ENCODE results near the gene SMYD3. TPM values are rescaled to one million over a fixed set of nuclear protein-coding genes. Genes with fewer than 3 reads are reported as not detected.

Gene SMYD3
- total and polyA plus RNA-seq, 2 of the 13 experiments (the other 11 are each of a cell fraction or from before 2014, with no cell fraction given), result 27.7 to 35.8 TPM

DNA sequence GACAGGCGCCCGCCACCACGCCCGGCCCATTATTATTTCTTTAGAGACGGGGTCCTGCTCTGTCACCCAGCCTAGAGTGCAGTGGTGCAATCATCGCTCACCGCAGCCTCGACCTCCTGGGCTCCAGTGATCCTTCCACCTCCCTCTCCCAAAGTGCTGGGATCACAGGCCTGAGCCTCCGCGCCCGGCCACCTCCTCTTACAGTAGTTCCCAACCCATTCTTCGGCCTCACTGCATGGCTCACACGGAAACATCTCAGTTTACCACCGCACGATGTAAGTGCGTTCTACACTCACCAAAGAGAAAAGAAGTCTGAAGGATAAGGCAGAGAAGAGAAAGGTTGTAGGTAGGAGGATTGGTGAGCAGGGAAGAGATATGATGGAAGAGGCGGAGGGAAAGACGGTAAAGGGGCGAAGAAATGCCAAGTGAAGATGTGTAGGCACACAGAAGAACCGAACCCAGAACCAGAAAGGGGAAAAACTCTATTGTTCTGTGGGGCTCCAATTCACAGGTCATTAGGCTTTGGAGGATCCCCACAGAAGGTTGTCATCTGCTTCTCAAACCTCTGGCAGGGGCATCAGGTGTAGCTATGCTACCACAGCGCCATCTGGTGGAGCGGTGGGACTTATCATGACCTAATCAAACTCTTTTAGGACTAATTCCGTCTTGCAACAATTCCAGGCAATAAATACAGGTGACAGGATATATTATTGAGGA is 504.2 kb downstream of the SMYD3 start (continued):
- TF ChIP-seq POLR2AphosphoS2 (IDR thresholded peaks at IDR 0.05; ENCODE audit: low read depth, low read length) (no peak), STAG1 (CRISPR knock-in tag; IDR thresholded peaks at IDR 0.05) (peak; percentile 97), FOXM1 (CRISPR knock-in tag; IDR thresholded peaks at IDR 0.05) (no peak), ZSCAN29 (CRISPR knock-in tag; conservative IDR thresholded peaks at IDR 0.05) (no peak), MAFK (conservative IDR thresholded peaks at IDR 0.05 in 1 of 2, IDR thresholded peaks at IDR 0.05 in 1 of 2; ENCODE audit: low read length in 2 of 2) (no peak), ZFP37 (CRISPR knock-in tag; IDR thresholded peaks at IDR 0.05; ENCODE audit: borderline replicate concordance) (no peak), SALL2 (CRISPR knock-in tag; IDR thresholded peaks at IDR 0.05) (no peak), ZNF10 (CRISPR knock-in tag; IDR thresholded peaks at IDR 0.05; ENCODE audit: borderline replicate concordance, low read depth) (no peak), ZNF331 (CRISPR knock-in tag; IDR thresholded peaks at IDR 0.05) (no peak), RAD21 (CRISPR knock-in tag; IDR thresholded peaks at IDR 0.05) (peak; percentile 85), GLI4 (CRISPR knock-in tag; IDR thresholded peaks at IDR 0.05; ENCODE audit: borderline replicate concordance) (no peak), ZNF749 (CRISPR knock-in tag; IDR thresholded peaks at IDR 0.05; ENCODE audit: borderline replicate concordance) (no peak), MTA1 (CRISPR knock-in tag; IDR thresholded peaks at IDR 0.05; ENCODE audit: borderline replicate concordance) (no peak), ZFP41 (CRISPR knock-in tag; IDR thresholded peaks at IDR 0.05; ENCODE audit: borderline replicate concordance) (no peak), U2AF2 (IDR thresholded peaks at IDR 0.05; ENCODE audit: low read depth, low read length) (no peak), ZNF496 (CRISPR knock-in tag; IDR thresholded peaks at IDR 0.05; ENCODE audit: insufficient replicate concordance) (no peak), RBM22 (optimal IDR thresholded peaks at IDR 0.05; ENCODE audit: low read length) (no peak), SP1 (IDR thresholded peaks at IDR 0.05) (no peak), SP1 (CRISPR knock-in tag; IDR thresholded peaks at IDR 0.05) (no peak), KDM2A (CRISPR knock-in tag; IDR thresholded peaks at IDR 0.05; ENCODE audit: borderline replicate concordance, low read depth) (0 out of 2 replicates have a peak, but pooled peaks have one; percentile 23), THYN1 (CRISPR knock-in tag; IDR thresholded peaks at IDR 0.05; ENCODE audit: borderline replicate concordance, low read depth) (no peak), TARDBP (CRISPR knock-in tag; IDR thresholded peaks at IDR 0.05) (no peak)
- TF ChIP-seq, protein P1, sequence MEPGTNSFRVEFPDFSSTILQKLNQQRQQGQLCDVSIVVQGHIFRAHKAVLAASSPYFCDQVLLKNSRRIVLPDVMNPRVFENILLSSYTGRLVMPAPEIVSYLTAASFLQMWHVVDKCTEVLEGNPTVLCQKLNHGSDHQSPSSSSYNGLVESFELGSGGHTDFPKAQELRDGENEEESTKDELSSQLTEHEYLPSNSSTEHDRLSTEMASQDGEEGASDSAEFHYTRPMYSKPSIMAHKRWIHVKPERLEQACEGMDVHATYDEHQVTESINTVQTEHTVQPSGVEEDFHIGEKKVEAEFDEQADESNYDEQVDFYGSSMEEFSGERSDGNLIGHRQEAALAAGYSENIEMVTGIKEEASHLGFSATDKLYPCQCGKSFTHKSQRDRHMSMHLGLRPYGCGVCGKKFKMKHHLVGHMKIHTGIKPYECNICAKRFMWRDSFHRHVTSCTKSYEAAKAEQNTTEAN (CRISPR knock-in tag; conservative IDR thresholded peaks at IDR 0.05), result no peak
- TF ChIP-seq, protein P2, sequence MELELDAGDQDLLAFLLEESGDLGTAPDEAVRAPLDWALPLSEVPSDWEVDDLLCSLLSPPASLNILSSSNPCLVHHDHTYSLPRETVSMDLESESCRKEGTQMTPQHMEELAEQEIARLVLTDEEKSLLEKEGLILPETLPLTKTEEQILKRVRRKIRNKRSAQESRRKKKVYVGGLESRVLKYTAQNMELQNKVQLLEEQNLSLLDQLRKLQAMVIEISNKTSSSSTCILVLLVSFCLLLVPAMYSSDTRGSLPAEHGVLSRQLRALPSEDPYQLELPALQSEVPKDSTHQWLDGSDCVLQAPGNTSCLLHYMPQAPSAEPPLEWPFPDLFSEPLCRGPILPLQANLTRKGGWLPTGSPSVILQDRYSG (CRISPR knock-in tag; IDR thresholded peaks at IDR 0.05), result no peak
- TF ChIP-seq, protein P3, sequence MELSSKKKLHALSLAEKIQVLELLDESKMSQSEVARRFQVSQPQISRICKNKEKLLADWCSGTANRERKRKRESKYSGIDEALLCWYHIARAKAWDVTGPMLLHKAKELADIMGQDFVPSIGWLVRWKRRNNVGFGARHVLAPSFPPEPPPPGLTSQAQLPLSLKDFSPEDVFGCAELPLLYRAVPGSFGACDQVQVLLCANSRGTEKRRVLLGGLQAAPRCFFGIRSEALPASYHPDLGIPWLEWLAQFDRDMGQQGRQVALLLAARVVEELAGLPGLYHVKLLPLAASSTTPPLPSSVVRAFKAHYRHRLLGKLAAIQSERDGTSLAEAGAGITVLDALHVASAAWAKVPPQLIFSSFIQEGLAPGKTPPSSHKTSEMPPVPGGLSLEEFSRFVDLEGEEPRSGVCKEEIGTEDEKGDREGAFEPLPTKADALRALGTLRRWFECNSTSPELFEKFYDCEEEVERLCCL (CRISPR knock-in tag; IDR thresholded peaks at IDR 0.05; ENCODE audit: borderline replicate concordance), result no peak
